GM20431 (cell line): ENCODE data around the gene CARNS1.

Experiments used
- in situ Hi-C: fragments of 300-500 bp; cut with MseI, MboI; formaldehyde crosslinking; loops from one replicate; pipeline ENCODE4 v1.15.0; 2020; ENCODE audit warnings: low sequenced_read_pairs; ENCODE audit not compliant: unreplicated experiment

CARNS1 gene

DNA sequence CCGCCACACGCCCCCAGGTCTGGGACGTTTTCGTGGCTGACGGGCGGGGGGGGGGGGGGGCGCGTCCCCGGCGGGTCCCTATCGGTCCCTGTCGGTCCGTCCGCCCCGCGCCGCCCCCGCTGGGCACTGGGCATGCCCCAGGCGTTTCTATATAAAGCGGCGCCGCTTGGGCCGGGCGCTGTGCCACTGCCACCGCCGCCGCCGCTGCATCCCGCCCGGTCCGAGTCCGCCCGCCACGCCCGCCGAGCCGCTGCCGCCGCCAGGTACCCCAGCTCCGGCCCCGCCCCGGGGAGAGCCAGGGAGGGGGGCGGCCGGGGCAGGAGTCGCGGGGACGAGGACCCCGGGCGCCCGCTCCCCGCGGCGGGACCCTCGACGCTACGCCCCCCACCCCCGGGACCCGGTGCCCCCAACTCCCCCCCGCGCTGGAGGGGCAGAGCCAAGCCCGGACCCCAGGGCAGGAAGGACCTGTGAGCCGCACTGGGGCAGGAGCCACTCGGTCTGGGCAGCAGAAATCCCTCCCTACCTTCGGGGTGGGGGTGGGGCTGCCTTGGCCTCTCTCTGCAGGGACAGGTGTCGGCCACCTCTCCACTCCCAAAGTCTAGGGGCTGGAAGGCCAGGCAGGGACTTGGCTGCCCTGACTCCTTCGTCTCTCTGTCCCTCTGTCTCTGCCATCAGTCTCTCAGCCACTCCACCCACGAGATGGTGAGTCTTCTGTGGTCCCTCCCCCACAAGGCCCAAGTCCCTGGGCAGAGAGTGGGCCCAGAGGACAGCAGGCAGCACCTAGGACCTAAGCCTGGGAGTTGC is at the start of gene CARNS1:
TSS of gene CARNS1 (plus strand) at position 178 of the 804 bp plus-strand sequence. CDS start at position 700, 522 bp downstream.
- in situ Hi-C loops = no loop called here

DNA sequence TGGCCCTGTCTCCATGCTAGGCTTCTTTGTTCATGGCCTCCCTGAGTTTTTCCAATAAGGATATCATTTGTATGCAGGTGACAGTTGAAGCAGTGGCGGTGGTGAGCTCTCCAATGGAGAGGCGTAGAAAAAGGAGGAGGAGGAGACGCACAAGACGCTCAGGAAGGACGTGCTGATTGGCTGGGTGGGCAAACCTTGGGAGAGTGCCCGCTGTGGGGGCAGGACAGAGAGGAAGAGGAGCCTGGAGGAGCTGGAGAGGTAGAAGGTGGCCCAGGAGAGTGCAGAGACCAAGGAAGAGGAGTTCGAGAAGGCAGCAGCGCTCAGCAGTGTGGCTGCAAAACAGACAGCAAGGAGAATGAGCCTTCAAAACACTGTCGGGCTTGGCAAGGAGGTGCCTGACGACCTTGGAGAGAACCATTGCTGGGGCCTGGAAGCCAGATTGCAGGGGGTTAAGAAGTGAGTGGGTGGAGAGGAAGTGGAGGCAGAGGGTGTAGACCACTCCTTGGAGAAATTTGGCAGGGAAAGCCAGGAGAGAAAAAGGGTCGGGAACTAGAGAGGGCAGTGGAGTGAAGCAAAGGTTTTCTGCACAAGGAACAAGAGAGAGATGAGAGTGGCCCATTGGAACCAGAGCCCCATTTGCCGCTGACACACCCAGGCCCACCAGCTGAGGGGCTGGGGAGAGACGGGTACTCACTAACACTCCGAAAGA is 49.6 kb upstream of the CARNS1 start:
- in situ Hi-C loops = no loop called here

DNA sequence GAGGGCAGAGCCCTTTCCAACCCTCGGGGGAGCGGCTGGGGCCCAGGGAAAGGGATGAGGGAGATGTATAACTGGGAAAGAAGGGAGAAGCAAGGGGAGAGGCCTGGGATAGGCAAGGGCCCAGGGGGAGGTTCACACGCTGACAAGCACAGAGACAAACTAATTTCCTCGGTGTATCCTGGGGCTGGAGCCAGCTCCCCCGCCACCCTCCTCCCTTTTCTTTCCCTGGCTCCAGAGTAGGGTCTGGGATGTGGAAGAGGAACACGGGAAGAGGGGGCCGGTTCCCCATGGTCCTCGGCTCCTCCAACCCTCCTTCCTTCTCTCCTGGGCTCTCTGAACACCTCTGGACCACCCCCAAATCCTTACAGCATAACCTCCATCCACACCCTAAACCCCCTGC is 48.9 kb upstream of the CARNS1 start:
- in situ Hi-C loops = no loop called here

GRCh38 chr11:67366961-67367760 is 48.3 kb upstream of the CARNS1 start:
- in situ Hi-C loops = no loop called here

DNA sequence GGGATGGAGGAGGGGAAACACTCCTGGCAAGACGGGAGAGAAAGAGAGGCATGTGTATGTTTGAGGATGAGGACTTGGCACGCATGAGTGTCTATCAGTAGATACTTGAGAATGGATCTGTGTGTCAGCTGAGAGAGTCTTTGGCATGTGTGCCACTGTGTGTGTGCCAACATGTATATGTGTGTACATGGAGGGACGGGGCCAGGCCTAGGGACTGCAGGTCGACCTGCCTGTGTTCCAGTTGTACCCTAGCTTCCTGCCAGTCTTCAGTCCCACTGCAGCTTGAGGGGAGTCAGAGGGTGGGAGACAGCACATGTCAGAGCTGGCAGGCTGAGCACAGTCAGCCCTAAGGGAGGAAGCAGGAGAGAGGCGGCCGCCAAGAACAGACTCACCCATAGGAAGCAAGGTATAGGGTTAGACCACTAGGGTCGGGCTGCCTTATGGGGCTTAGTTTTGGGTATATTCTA is 47.7 kb upstream of the CARNS1 start:
- in situ Hi-C loops = no loop called here

- in situ Hi-C loops = no loop called here
Observed at GRCh38 chr11:67368621-67369020, 46.9 kb upstream of the CARNS1 start.

DNA sequence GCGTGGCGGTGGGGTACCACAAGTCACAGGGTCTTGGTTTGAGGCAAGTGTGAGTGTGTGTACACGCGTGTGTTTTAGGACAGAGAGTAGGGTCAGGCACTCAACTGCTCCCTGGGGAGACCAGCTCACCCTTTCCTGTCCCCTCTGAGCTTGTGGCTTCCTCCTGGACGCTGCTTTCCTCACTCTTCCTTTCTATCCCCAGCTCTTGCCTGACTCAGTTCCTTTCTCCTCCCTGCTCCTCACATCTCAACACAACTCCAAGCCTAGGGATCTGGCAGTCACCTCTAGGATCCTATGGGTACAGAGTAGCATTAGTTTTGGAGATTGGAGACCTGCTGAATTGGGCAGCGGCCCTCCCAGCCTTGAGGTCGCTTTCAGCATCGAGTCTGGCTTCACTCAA is 46.2 kb upstream of the CARNS1 start:
- in situ Hi-C loops = no loop called here

- in situ Hi-C loops = no loop called here
Observed at GRCh38 chr11:67369801-67370284, 45.6 kb upstream of the CARNS1 start.

- in situ Hi-C loops = no loop called here
Observed at GRCh38 chr11:67370351-67371076, 45.0 kb upstream of the CARNS1 start.

DNA sequence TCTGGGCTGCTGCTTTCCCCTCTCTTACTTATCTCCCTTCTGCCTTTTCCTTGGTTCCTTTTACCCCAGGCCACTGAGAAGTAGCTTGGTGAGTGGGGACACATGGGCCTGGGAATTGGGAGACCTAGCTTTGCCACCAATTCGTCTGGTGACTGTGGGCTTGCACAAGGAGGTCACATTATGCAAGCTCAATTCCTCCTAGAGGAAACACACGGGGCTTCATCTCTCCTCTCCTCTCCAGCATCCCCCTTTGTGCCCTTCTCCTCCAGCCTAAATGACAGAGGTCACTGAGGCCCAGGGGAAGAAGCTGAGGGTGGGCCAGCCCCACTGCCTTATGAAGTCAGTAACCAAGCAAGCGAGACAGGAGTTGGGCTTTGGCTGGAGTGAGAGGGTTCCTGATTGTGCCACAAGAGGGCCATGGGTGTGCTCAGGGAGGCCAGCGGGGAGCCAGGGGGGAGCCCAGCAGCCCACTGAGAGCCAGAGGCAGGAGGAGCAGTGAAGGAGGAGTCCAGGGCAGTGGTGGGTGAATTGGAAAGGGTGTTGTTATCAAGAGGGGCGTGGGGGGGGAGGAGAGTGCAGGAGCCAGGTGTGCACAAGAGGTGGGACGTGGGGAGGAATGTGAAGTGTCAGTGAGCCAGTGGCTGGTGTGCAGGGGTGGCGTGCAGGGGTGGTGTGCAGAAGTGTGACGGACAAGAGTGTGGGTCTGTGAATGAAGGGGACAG is 44.1 kb upstream of the CARNS1 start:
- in situ Hi-C loops = no loop called here

DNA sequence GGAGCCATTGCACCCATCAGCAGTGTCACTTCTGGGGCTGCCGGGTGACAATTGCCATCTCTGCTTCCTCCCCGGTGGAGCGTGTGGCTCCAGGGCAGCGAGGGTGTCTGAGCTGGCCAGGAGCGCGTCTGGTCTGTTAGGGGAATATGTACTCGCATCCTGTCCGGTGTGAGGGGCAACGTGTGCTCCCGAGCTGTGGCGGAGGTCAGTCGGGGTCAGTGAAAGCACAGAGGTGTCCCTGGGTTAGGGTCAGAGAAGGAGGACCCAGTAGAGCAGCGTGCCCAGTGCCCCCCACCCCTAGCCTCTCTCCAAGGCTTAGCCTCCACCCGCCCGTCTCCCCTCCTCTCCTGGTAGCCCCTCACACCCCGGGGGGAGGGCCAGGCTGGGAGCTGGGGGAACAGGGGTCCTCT is 43.6 kb upstream of the CARNS1 start:
- in situ Hi-C loops = no loop called here

DNA sequence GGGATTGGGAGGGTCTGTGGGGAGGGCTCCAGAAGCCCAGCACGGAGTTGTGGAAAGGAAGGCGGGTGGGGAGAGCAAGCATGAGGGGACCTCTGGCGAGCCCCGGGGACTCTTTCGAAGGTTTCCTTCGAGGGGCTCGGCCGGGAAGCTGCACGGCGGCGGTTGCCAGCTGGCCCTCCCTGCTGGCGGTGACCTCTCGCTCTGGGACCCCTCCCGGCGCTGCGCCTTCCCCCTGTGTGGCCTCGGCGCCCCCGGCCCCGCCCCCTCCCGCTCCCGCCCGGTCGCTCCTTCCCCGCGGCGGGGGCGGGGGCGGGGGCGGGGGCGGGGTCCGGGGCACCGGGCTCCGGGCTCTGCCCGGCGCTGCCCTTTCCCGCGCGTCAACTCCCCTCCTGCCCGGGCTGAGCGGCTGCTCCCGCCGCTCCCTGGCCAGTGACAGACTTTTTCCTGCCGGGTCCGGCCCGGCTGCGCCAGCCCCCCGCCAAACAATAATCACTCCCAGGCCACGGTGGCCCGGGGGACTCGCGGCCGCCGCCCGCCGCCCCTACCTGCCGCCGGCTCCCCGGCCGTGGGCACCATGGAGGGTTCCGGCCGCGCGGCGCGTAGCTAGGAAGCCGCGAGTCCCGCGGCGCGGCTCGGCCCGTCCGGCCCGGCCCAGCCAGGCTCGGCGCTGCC is 43.0 kb upstream of the CARNS1 start:
- in situ Hi-C loops = no loop called here

GRCh38 chr11:67372993-67373647 is 42.4 kb upstream of the CARNS1 start, which contains the start of gene CLCF1:
CLCF1 (minus strand) TSS chr11:67373598; CDS start chr11:67373539, 59 bp downstream.
- in situ Hi-C loops = no loop called here

GRCh38 chr11:67373648-67374570 is 41.6 kb upstream of the CARNS1 start:
- in situ Hi-C loops = no loop called here

DNA sequence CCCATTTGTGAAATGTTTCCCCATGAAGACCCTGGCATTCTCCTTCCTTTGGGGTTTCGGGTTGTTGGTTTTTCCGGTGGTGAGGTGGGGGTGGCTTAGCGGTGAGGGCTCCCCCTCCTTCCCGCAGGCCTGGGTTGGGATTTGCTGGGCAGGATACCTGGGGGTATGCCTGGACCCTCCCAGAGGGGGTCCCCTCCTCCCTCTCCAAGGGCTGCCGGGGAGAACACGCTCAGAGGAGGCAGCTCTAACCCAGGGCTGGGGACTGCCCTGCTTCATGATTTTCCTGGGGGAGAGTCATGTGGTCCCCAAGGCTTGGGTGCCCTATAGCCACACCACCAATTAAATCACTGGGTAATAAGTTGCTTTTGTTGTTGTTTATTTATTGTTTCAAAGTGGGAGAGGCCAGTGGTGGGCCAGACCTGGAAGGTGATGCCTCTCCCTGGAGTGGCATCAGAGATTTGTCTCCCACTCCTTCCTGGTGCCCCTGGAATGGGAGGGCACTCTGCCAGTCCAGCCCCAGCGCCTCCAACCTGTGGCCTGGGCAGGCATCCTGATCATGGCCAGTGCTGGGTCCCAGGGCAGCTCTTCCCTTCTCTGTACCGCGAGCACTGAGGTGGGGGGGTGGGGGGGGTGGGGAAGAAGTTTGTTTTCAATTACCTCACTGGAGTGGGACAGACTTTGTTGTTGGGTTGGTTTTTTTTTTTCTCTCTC is 40.8 kb upstream of the CARNS1 start:
- in situ Hi-C loops = no loop called here

DNA sequence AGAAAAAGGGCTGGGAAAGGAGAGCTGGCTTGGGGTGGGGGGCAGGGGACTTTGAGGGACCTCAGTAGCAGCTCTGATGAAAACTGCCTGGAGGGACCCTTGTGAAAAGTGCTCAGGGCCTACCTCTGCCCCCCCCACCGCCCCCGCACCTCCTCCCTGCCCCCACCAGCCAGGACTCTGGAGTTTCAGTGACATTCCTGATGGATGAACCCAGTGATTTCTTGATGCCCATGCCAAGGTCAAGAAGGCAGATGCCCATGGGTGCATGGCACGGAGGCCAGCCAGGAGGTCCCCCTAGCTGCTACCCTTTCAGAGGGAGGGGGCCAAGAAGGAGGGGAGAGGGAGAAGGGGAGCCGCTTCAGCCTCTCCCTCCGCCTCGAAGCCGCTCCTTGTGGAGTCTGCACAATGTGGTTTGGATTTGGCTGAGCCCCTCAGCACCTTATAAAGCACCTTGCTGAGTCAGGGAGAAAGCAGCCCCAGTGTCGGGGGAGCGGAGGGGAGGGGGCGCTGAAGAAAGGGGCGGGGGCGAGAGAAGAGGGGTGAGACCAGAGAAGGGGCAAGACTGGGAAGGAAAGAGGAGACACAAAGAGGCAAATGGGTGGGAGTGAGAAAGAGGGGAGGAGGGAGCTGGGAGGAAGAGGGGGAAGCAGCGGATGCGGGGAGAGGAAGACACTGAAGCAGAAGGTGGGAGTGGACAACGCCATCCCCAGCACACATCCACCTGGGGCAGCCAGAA is 40.0 kb upstream of the CARNS1 start:
- in situ Hi-C loops = no loop called here
